Epithelial cell of proximal tubule (primary cell): ENCODE results near the gene GM2A. TPM values are rescaled to one million over a fixed set of nuclear protein-coding genes. Genes with fewer than 3 reads are reported as not detected.
"Not testable (repeated sequence)": the region's sequence is repeated elsewhere in the genome, so short reads cannot be mapped to it uniquely, and the experiment has no call there.

Source experiments
- DNase-seq: peaks from one replicate; pipeline ENCODE4 v3.0.0-alpha.2; 2011; ENCODE audit warnings: low read depth
- H3K4me3 ChIP-seq: 2 replicates; pipeline ENCODE4 v1.5.1; 2011; ENCODE audit warnings: low read depth, mild to moderate bottlenecking, low read length
- total RNA-seq: library from RNA; depleted of rRNA; stranded (reverse); fragments of >200 nt; gene quantifications from 2 replicates; pipeline ENCODE4 v1.2.3, GENCODE V29; 2015
- TF ChIP-seq, protein P1 (sequence below): conservative IDR thresholded peaks from 2 replicates; pipeline ENCODE4 v1.5.1; 2012; ENCODE audit warnings: low read depth, mild to moderate bottlenecking, low read length

Gene GM2A
- total RNA-seq, 1 donor from 2014 or later = 16.1 TPM

GRCh38 chr5:151227918-151228447, 25.0 kb upstream of the GM2A start:
- TF ChIP-seq, protein P1, sequence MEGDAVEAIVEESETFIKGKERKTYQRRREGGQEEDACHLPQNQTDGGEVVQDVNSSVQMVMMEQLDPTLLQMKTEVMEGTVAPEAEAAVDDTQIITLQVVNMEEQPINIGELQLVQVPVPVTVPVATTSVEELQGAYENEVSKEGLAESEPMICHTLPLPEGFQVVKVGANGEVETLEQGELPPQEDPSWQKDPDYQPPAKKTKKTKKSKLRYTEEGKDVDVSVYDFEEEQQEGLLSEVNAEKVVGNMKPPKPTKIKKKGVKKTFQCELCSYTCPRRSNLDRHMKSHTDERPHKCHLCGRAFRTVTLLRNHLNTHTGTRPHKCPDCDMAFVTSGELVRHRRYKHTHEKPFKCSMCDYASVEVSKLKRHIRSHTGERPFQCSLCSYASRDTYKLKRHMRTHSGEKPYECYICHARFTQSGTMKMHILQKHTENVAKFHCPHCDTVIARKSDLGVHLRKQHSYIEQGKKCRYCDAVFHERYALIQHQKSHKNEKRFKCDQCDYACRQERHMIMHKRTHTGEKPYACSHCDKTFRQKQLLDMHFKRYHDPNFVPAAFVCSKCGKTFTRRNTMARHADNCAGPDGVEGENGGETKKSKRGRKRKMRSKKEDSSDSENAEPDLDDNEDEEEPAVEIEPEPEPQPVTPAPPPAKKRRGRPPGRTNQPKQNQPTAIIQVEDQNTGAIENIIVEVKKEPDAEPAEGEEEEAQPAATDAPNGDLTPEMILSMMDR = no peak
- H3K4me3 ChIP-seq = no peak overlapping the region
- DNase-seq = no peak

GRCh38 chr5:151228986-151229385, 24.0 kb upstream of the GM2A start:
- TF ChIP-seq, protein P1 = no peak
- DNase-seq = no peak
- no peak overlapping the region for H3K4me3 ChIP-seq

DNA sequence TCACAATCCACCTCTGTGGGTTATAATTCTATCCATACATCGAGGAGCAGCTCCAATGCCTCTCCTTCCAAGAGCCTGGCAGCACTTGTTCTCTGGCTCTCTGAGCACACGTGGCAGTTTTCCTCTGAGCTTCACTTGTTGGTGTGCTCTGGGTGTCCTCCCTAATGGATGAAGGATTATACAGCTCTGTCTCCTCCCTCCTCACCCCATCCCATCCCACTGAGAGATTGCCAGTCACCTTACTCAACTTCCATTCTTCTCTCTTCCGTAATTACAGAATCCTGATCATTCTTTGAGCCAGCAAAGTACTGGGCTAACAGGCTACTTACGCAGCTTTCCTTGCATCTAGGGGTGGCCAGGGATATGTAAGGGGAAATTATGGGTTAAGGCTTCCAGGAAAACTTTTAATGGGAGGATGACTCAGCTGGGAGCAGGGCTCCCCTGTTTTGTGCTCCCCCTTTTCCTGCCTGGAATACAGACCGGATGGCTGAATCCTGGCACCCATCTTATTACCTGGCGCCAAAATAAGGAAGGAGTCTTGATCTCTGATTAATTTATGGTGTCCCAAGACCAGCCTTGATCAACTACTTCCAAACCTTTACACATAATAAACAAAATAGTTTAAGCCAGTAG, 22.8 kb upstream of the GM2A start:
- no peak overlapping the region for H3K4me3 ChIP-seq
- DNase-seq = no peak
- TF ChIP-seq, protein P1 = no peak

GRCh38 chr5:151231359-151231758, 21.6 kb upstream of the GM2A start:
- no peak overlapping the region for H3K4me3 ChIP-seq
- TF ChIP-seq, protein P1 = no peak
- no peak for DNase-seq

GRCh38 chr5:151233616-151234085, 19.3 kb upstream of the GM2A start:
- TF ChIP-seq, protein P1 = no peak
- no peak for DNase-seq

DNA sequence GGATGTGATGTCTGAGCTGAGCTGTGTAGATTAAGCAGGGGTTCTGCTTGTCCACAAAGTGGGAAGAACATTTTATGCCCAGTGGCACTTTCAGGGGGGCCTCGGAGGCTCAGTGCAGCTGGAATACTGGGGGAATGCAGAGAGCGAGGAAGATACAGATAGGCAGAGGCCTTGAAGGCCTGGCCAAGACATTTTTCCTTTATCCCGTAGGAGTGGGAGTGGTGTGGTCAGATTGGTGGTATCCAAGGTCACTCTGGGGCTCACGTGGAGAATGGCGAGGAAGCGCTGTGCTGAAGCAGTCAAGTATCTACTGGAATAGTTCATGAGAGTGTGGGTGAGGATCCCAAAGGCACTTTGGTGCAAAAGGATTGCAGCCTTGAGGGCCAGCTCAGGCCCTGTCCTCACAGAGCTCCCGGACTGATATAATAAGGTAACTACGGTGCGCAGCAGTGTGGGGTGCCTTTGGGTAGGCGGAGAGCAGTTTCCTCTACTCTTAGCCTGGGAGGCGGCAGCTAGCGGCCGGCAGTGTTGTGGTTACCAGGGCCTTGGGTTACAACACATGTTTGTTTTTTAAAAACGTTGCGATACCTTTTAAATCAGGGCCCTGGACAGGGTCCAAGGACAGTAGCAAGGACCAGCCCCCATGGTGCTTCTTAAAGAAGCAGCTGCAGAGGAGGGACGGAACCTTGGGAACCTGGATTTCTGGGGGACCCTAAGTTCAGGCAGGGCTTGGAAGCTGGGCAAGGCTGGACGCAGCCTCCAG, 18.3 kb upstream of the GM2A start:
- no peak overlapping the region for H3K4me3 ChIP-seq
- DNase-seq = no peak
- TF ChIP-seq, protein P1 = no peak

More at GRCh38 chr5:151233616-151234085, 19.3 kb upstream of the GM2A start:
- H3K4me3 ChIP-seq = no peak overlapping the region

DNA sequence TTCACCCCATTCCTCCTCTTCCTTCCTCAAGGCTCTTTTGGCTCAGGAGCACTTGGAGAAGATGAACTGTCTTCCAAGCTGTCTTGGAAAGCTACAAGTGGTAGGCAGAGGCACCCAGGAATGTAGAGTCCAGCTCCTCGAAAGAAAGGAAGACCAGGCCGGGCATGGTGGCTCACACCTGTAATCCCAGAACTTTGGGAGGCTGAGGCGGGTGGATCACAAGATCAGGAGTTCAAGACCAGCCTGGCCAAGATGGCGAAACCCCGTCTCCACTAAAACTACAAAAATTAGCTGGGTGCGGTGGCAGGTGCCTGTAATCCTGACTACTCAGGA, 17.8 kb upstream of the GM2A start:
- DNase-seq, H3K4me3 ChIP-seq: not testable (repeated sequence)
